Neural cell (in vitro differentiated cells): ENCODE results near the gene VLDLR. TPM values are rescaled to one million over a fixed set of nuclear protein-coding genes. Genes with fewer than 3 reads are reported as not detected.
A peak's percentile ranks its signal among the peaks of the same experiment; 100 is the strongest.

ENCODE experiments used
- H2AFZ ChIP-seq: fragments of 200-600, 300-800 bp; sonication (generic), shearing (Covaris generic); 2 replicates; pipeline ENCODE4 v1.6.0; 2014; ENCODE audit warnings: low read depth, mild to moderate bottlenecking, antibody characterized with exemption, low read length, moderate library complexity
- H3F3A ChIP-seq: fragments of 200-600 bp; shearing (Covaris generic); 2 replicates; pipeline ENCODE4 v1.6.1; 2016; ENCODE audit warnings: mild to moderate bottlenecking, moderate library complexity, mixed read lengths, antibody characterized with exemption, low read length; ENCODE audit not compliant: insufficient read depth, poor library complexity, severe bottlenecking
- H3K27ac ChIP-seq: fragments of 200-600, 300-800 bp; sonication (generic), shearing (Covaris generic); 2 replicates; pipeline ENCODE4 v1.5.1; 2014; ENCODE audit warnings: mild to moderate bottlenecking, low read length, moderate library complexity
- H3K27me3 ChIP-seq: fragments of 300-800, 200-600 bp; sonication (generic), shearing (Covaris generic); 2 replicates; pipeline ENCODE4 v1.6.0; 2014; ENCODE audit warnings: mild to moderate bottlenecking, low read depth, low read length, moderate library complexity; ENCODE audit not compliant: insufficient read depth
- H3K36me3 ChIP-seq: fragments of 300-800, 200-600 bp; sonication (generic), shearing (Covaris generic); 2 replicates; pipeline ENCODE4 v1.5.1; 2014; ENCODE audit warnings: mild to moderate bottlenecking, antibody characterized with exemption, low read length, moderate library complexity; ENCODE audit not compliant: insufficient read depth
- H3K4me2 ChIP-seq: fragments of 300-800, 200-600 bp; sonication (generic), shearing (Covaris generic); 2 replicates; pipeline ENCODE4 v1.6.0; 2014; ENCODE audit warnings: mild to moderate bottlenecking, low read length
- H3K4me3 ChIP-seq: fragments of 300-800, 200-600 bp; sonication (generic), shearing (Covaris generic); 2 replicates; pipeline ENCODE4 v1.5.1; 2014; ENCODE audit warnings: mild to moderate bottlenecking, low read length, moderate library complexity
- H3K79me2 ChIP-seq: fragments of 200-600 bp; shearing (Covaris generic); replicated peaks from 2 replicates; pipeline ENCODE4 v1.6.0; 2014; ENCODE audit warnings: mild to moderate bottlenecking, low read length, moderate library complexity; ENCODE audit not compliant: insufficient read depth
- H3K9ac ChIP-seq: fragments of 300-800, 200-600 bp; sonication (generic), shearing (Covaris generic); 2 replicates; pipeline ENCODE4 v1.6.1; 2016; ENCODE audit warnings: mild to moderate bottlenecking, low read length, mixed read lengths
- H3K9me2 ChIP-seq: fragments of 200-600 bp; shearing (Covaris generic); 2 replicates; pipeline ENCODE4 v1.6.1; 2016; ENCODE audit warnings: mild to moderate bottlenecking, low read length, mixed read lengths; ENCODE audit not compliant: insufficient read depth
- H3K9me3 ChIP-seq: fragments of 200-600, 300-800 bp; sonication (generic), shearing (Covaris generic); 2 replicates; pipeline ENCODE4 v1.6.1; 2016; ENCODE audit warnings: mild to moderate bottlenecking, mixed run types, low read length, moderate library complexity, mixed read lengths
- H4K20me1 ChIP-seq: fragments of 200-600 bp; shearing (Covaris generic); 2 replicates; pipeline ENCODE4 v1.6.1; 2016; ENCODE audit warnings: mild to moderate bottlenecking, mixed run types; ENCODE audit not compliant: insufficient read depth
- CTCF ChIP-seq: fragments of 450-650 bp; IDR thresholded peaks from 2 replicates; pipeline ENCODE4 v1.5.1; 2014; ENCODE audit warnings: antibody characterized with exemption, mild to moderate bottlenecking, moderate library complexity; ENCODE audit not compliant: poor library complexity, severe bottlenecking
- EP300 ChIP-seq: fragments of 450-650 bp; conservative IDR thresholded peaks from 2 replicates; pipeline ENCODE4 v1.6.1; 2014; ENCODE audit warnings: antibody characterized with exemption, mild to moderate bottlenecking, moderate library complexity; ENCODE audit not compliant: poor library complexity, severe bottlenecking
- EZH2 ChIP-seq: fragments of 200-600, 300-800 bp; shearing (Covaris generic), sonication (generic); IDR thresholded peaks from 2 replicates; pipeline ENCODE4 v1.6.1; 2014; ENCODE audit warnings: antibody characterized with exemption, low read length, borderline replicate concordance, mild to moderate bottlenecking; ENCODE audit not compliant: insufficient read depth, poor library complexity, severe bottlenecking
- MXI1 ChIP-seq: fragments of 450-650 bp; conservative IDR thresholded peaks from 2 replicates; pipeline ENCODE4 v1.6.1; 2014; ENCODE audit warnings: antibody characterized with exemption, mild to moderate bottlenecking; ENCODE audit not compliant: poor library complexity, severe bottlenecking
- POLR2AphosphoS5 ChIP-seq: IDR thresholded peaks from 2 replicates; pipeline ENCODE4 v1.6.1; 2012
- RAD21 ChIP-seq: fragments of 450-650 bp; conservative IDR thresholded peaks from 2 replicates; pipeline ENCODE4 v1.6.1; 2014; ENCODE audit warnings: antibody characterized with exemption, mild to moderate bottlenecking, moderate library complexity
- REST ChIP-seq: IDR thresholded peaks from 2 replicates; pipeline ENCODE4 v1.6.1; 2012; ENCODE audit warnings: borderline replicate concordance
- SMC3 ChIP-seq: fragments of 450-650 bp; conservative IDR thresholded peaks from 2 replicates; pipeline ENCODE4 v1.6.1; 2014; ENCODE audit warnings: antibody characterized with exemption, mild to moderate bottlenecking, moderate library complexity; ENCODE audit not compliant: poor library complexity
- TAF1 ChIP-seq: IDR thresholded peaks from 2 replicates; pipeline ENCODE4 v1.6.1; 2012; ENCODE audit warnings: low read depth
- polyA plus RNA-seq: library from polyadenylated mRNA; depleted of rRNA; stranded (reverse); fragments of >200 nt; gene quantifications from 2 replicates; pipeline ENCODE4 v1.2.3, GENCODE V29; 2014

VLDLR gene
- polyA plus RNA-seq, 1 donor from 2014 or later, result 62.7 TPM

- Histone ChIP-seq H3K9ac (peak overlapping the region; percentile 93), H3K27ac (peak overlapping the region; percentile 86), H4K20me1 (peaks cover 4% of the 10 kb centered on the region), H2AFZ (no peak overlapping the region), H3K9me3 (no peaks in the 10 kb centered on the region), H3K4me2 (peak overlapping the region; percentile 69), H3K27me3 (no peaks in the 10 kb centered on the region), H3F3A (peaks cover 4% of the 10 kb centered on the region), H3K4me3 (peak overlapping the region; percentile 86), H3K79me2 (peaks cover 48% of the 10 kb centered on the region), H3K9me2 (no peaks in the 10 kb centered on the region), H3K36me3 (no peaks in the 10 kb centered on the region)
- TF ChIP-seq REST (no peak), POLR2AphosphoS5 (no peak), MXI1 (no peak), RAD21 (no peak), EP300 (no peak), SMC3 (no peak), EZH2 (no peak), TAF1 (no peak), CTCF (no peak)
Measured at GRCh38 chr9:2624051-2624682, 2.6 kb downstream of the VLDLR start.

- H4K20me1 ChIP-seq, result peaks cover 4% of the 10 kb centered on the region
- H3K4me2 ChIP-seq, result no peak overlapping the region
- H3K79me2 ChIP-seq, result peaks cover 51% of the 10 kb centered on the region
- no peak overlapping the region for H2AFZ ChIP-seq
- TF ChIP-seq POLR2AphosphoS5 (no peak), TAF1 (no peak), SMC3 (no peak), MXI1 (no peak), RAD21 (no peak), EP300 (no peak)
- H3K27me3 ChIP-seq, result no peaks in the 10 kb centered on the region
- H3K9me3 ChIP-seq, result no peaks in the 10 kb centered on the region
- H3K27ac ChIP-seq, result no peak overlapping the region
- H3K36me3 ChIP-seq, result no peaks in the 10 kb centered on the region
- H3K9me2 ChIP-seq, result no peaks in the 10 kb centered on the region
- H3K4me3 ChIP-seq, result peak overlapping the region; percentile 86
- H3F3A ChIP-seq, result peaks cover 4% of the 10 kb centered on the region
- no peak overlapping the region for H3K9ac ChIP-seq
Measured at GRCh38 chr9:2625427-2625826, 3.8 kb downstream of the VLDLR start.
